Cardiac fibroblast (primary cell): ENCODE results near the gene KIAA1217.

Experiments used
- DNase-seq, 2 donors: peaks; one replicate each; pipeline versions ENCODE4 v3.0.0 to v3.0.0-alpha.2; 2010; ENCODE audit warnings: low read depth in 2 of 2
- H3K4me3 ChIP-seq, 2 donors: replicated peaks in 1 of 2; 1 replicate in 1 of 2; 2 replicates in 1 of 2; pipeline ENCODE4 v1.5.1; 2011; ENCODE audit warnings: low read depth in 2 of 2, low read length in 2 of 2, mild to moderate bottlenecking in 2 of 2, moderate library complexity in 1 of 2
- CTCF ChIP-seq: IDR thresholded peaks from one replicate; pipeline ENCODE4 v1.5.1; 2011; ENCODE audit warnings: low read depth, mild to moderate bottlenecking, low read length, inconsistent platforms

Gene KIAA1217

GRCh38 chr10:24214762-24215161, 5.8 kb downstream of the KIAA1217 start:
- no peak for DNase-seq
- no peak for TF ChIP-seq CTCF
- H3K4me3 ChIP-seq: no peak overlapping the region

GRCh38 chr10:24215196-24215595, 6.3 kb downstream of the KIAA1217 start:
- DNase-seq: no peak
- H3K4me3 ChIP-seq: no peak overlapping the region
- no peak for TF ChIP-seq CTCF

GRCh38 chr10:24215603-24216002, 6.7 kb downstream of the KIAA1217 start:
- no peak for TF ChIP-seq CTCF
- DNase-seq: no peak
- H3K4me3 ChIP-seq: no peak overlapping the region

GRCh38 chr10:24219963-24220362, 11.0 kb downstream of the KIAA1217 start:
- no peak for TF ChIP-seq CTCF
- no peak overlapping the region for H3K4me3 ChIP-seq
- no peak for DNase-seq

- TF ChIP-seq CTCF: no peak
- H3K4me3 ChIP-seq: no peak overlapping the region
- DNase-seq: no peak
Observed at GRCh38 chr10:24223341-24223740, 14.4 kb downstream of the KIAA1217 start.

GRCh38 chr10:24223953-24224352, 15.0 kb downstream of the KIAA1217 start:
- no peak for TF ChIP-seq CTCF
- H3K4me3 ChIP-seq: no peak overlapping the region
- DNase-seq: peak; percentile 11 to 44

- H3K4me3 ChIP-seq: no peak overlapping the region
- DNase-seq: no peak
- no peak for TF ChIP-seq CTCF
Observed at GRCh38 chr10:24228642-24229041, 19.7 kb downstream of the KIAA1217 start.
